Measurements from ENCODE around the gene TSKU.

- TF ChIP-seq POLR2AphosphoS5 (IDR thresholded peaks at IDR 0.05; ENCODE audit: insufficient read depth in 1 of 2, low read depth in 1 of 2), result no peak
- no peak for TF ChIP-seq CTCF (IDR thresholded peaks at IDR 0.05)
Measured at GRCh38 chr11:76781046-76781801, 1.9 kb upstream of the TSKU start.
